Fibroblast of lung (primary cell): Measurements from ENCODE around the gene KLK7. TPM values are rescaled to one million over a fixed set of nuclear protein-coding genes. Genes with fewer than 3 reads are reported as not detected.

ENCODE experiments used
- DNase-seq, 2 donors: peaks; one replicate each; pipeline versions ENCODE4 v3.0.0 to v3.0.0-alpha.2; 2010; ENCODE audit warnings: low read depth in 2 of 2
- H2AFZ ChIP-seq: 2 replicates; pipeline ENCODE4 v1.5.1; 2012; ENCODE audit warnings: low read length, control low read depth, inconsistent platforms
- H3K27ac ChIP-seq: 2 replicates; pipeline ENCODE4 v1.5.1; 2011; ENCODE audit warnings: low read length, control low read depth; ENCODE audit not compliant: insufficient read depth
- H3K27me3 ChIP-seq: 2 replicates; pipeline ENCODE4 v1.5.1; 2011; ENCODE audit warnings: mild to moderate bottlenecking, low read length; ENCODE audit not compliant: control insufficient read depth, insufficient read depth
- H3K36me3 ChIP-seq: 2 replicates; pipeline ENCODE4 v1.5.1; 2011; ENCODE audit warnings: low read length; ENCODE audit not compliant: control insufficient read depth, insufficient read depth
- H3K4me1 ChIP-seq: 2 replicates; pipeline ENCODE4 v1.5.1; 2011; ENCODE audit warnings: low read length; ENCODE audit not compliant: control insufficient read depth, insufficient read depth; ENCODE audit errors: extremely low read depth
- H3K4me2 ChIP-seq: 2 replicates; pipeline ENCODE4 v1.5.1; 2011; ENCODE audit warnings: low read length, control low read depth; ENCODE audit not compliant: insufficient read depth; ENCODE audit errors: extremely low read depth
- H3K4me3 ChIP-seq, 4 experiments: fragments of 200-600 bp in 1 of 4; sonication (generic) in 1 of 4; replicated peaks in 1 of 4; 2 replicates each; pipeline ENCODE4 v1.5.1; 2011 to 2016; ENCODE audit warnings: low read length in 4 of 4, low read depth in 3 of 4, mild to moderate bottlenecking in 3 of 4, control low read depth in 2 of 4, inconsistent platforms in 1 of 4, mixed read lengths in 1 of 4; ENCODE audit not compliant: insufficient read depth in 1 of 4; ENCODE audit errors: control extremely low read depth in 1 of 4
- H3K79me2 ChIP-seq: 2 replicates; pipeline ENCODE4 v1.5.1; 2012; ENCODE audit warnings: mild to moderate bottlenecking, low read length, inconsistent platforms; ENCODE audit not compliant: control insufficient read depth, insufficient read depth
- H3K9ac ChIP-seq: 2 replicates; pipeline ENCODE4 v1.5.1; 2011; ENCODE audit warnings: mild to moderate bottlenecking, low read length, control low read depth; ENCODE audit not compliant: insufficient read depth
- H3K9me3 ChIP-seq: 2 replicates; pipeline ENCODE4 v1.5.1; 2012; ENCODE audit warnings: low read depth, low read length; ENCODE audit not compliant: control insufficient read depth, insufficient read depth
- H4K20me1 ChIP-seq: 2 replicates; pipeline ENCODE4 v1.5.1; 2011; ENCODE audit warnings: low read length; ENCODE audit not compliant: control insufficient read depth, insufficient read depth; ENCODE audit errors: extremely low read depth
- CTCF ChIP-seq, 2 donors: IDR thresholded peaks in 1 of 2; conservative IDR thresholded peaks in 1 of 2; 1 replicate in 1 of 2; 2 replicates in 1 of 2; pipeline ENCODE4 v1.5.1; 2011 to 2012; ENCODE audit warnings: low read length in 2 of 2, control low read depth in 1 of 2, inconsistent platforms in 1 of 2, low read depth in 1 of 2, mild to moderate bottlenecking in 1 of 2
- EZH2 ChIP-seq: IDR thresholded peaks from 2 replicates; pipeline ENCODE4 v1.5.1; 2012; ENCODE audit warnings: low read length, control low read depth, mild to moderate bottlenecking; ENCODE audit errors: missing control alignments
- polyA plus RNA-seq, 2 donors: library from polyadenylated mRNA; depleted of rRNA in 1 of 2; stranded (reverse) in 1 of 2; unstranded in 1 of 2; fragments of >200 nt; gene quantifications; 2 replicates each; pipeline ENCODE4 v1.2.1, GENCODE V29; 2011 to 2012; ENCODE audit warnings: missing spikeins in 1 of 2
- total RNA-seq: library from RNA; depleted of rRNA; stranded (reverse); fragments of >200 nt; gene quantifications from 2 replicates; pipeline ENCODE4 v1.2.1, GENCODE V29; 2014

The KLK7 gene
- total and polyA plus RNA-seq, 2 donors (not counting 1 experiment from before 2014, with no cell fraction given), result not detected

GRCh38 chr19:51002089-51002532 is 18.4 kb upstream of the KLK7 start:
- H4K20me1 ChIP-seq, result no peaks in the 10 kb centered on the region
- no peak overlapping the region for H3K9ac ChIP-seq
- no peaks in the 10 kb centered on the region for H3K79me2 ChIP-seq
- H2AFZ ChIP-seq, result no peak overlapping the region
- no peaks in the 10 kb centered on the region for H3K9me3 ChIP-seq
- no peak overlapping the region for H3K4me2 ChIP-seq
- no peaks in the 10 kb centered on the region for H3K4me1 ChIP-seq
- no peak for DNase-seq
- no peaks in the 10 kb centered on the region for H3K27me3 ChIP-seq
- no peak for TF ChIP-seq EZH2
- no peak for TF ChIP-seq CTCF (conservative IDR thresholded peaks at IDR 0.05 in 1 of 2, IDR thresholded peaks at IDR 0.05 in 1 of 2; ENCODE audit: low read depth in 1 of 2, low read length in 2 of 2)
- H3K36me3 ChIP-seq, result no peaks in the 10 kb centered on the region
- no peak overlapping the region for H3K27ac ChIP-seq
- no peak overlapping the region for H3K4me3 ChIP-seq

DNA sequence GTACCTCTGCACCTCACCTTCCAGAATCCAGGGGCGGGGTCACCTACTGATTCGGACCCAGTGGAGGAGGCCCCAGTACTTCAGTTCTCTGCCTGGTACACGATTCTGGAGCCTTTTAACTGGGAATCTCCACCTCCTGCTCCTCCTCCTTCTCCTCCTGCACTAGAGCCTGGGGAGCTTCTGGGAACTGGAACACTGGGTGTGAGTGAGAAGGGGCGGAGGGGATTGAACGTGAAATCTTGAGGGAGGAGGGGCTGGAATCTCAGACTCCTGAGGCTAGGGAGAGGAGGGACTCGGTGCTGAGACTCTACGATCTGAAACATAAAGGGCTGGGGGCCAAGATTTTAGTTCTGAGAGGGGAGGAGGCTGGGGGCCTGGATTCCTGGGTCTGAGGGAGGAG is 17.8 kb upstream of the KLK7 start, which contains the start of gene KLK8:
Gene KLK8, minus strand, starts transcription at position 90 of the 400 bp plus-strand sequence. CDS start 437 bp downstream, outside the sequence.
- Histone ChIP-seq H3K36me3 (no peaks in the 10 kb centered on the region), H3K79me2 (no peaks in the 10 kb centered on the region), H3K4me3 (no peak within 1 kb of the TSS), H3K4me2 (no peak within 1 kb of the TSS), H3K9ac (no peak within 1 kb of the TSS), H4K20me1 (no peaks in the 10 kb centered on the region), H3K27me3 (no peaks in the 10 kb centered on the region), H2AFZ (no peak within 1 kb of the TSS), H3K4me1 (no peaks in the 10 kb centered on the region), H3K9me3 (no peaks in the 10 kb centered on the region), H3K27ac (no peak within 1 kb of the TSS)
- no peak for TF ChIP-seq CTCF (conservative IDR thresholded peaks at IDR 0.05 in 1 of 2, IDR thresholded peaks at IDR 0.05 in 1 of 2; ENCODE audit: low read depth in 1 of 2, low read length in 2 of 2)
- no peak for TF ChIP-seq EZH2
- no peak for DNase-seq

GRCh38 chr19:51000981-51001380 is 17.3 kb upstream of the KLK7 start:
- Histone ChIP-seq H3K79me2 (no peaks in the 10 kb centered on the region), H2AFZ (no peak overlapping the region), H3K4me3 (no peak overlapping the region), H3K27ac (no peak overlapping the region), H3K9me3 (no peaks in the 10 kb centered on the region), H3K4me1 (no peaks in the 10 kb centered on the region), H3K36me3 (no peaks in the 10 kb centered on the region), H3K4me2 (no peak overlapping the region), H3K9ac (no peak overlapping the region), H4K20me1 (no peaks in the 10 kb centered on the region), H3K27me3 (no peaks in the 10 kb centered on the region)
- TF ChIP-seq CTCF (conservative IDR thresholded peaks at IDR 0.05 in 1 of 2, IDR thresholded peaks at IDR 0.05 in 1 of 2; ENCODE audit: low read depth in 1 of 2, low read length in 2 of 2) (no peak), EZH2 (no peak)
- DNase-seq, result no peak
